T-cell (primary cell): ENCODE measurements around the gene CLIC3. TPM values are rescaled to one million over a fixed set of nuclear protein-coding genes. Genes with fewer than 3 reads are reported as not detected.
"Not testable (repeated sequence)": the region's sequence is repeated elsewhere in the genome, so short reads cannot be mapped to it uniquely, and the experiment has no call there.

Experiments used
- ATAC-seq, 4 experiments: fragments of 200-7000 bp in 3 of 4; fragments of 150-1000 bp in 1 of 4; cut with Tn5 transposase; replicated peaks in 1 of 4; 1 replicate in 3 of 4; 2 replicates in 1 of 4; pipeline ENCODE4 v1.10.0; 2021; ENCODE audit warnings: moderate library complexity in 3 of 4, mild to moderate bottlenecking in 2 of 4, moderate number of reproducible peaks in 1 of 4
- CTCF ChIA-PET, 2 donors: fragments of 300-600 bp; sonication (Branson Sonifier 250); formaldehyde crosslinking; loops; one replicate each; lab custom pipeline; 2022; ENCODE audit warnings: antibody characterized with exemption in 2 of 2; lab: Charles Lee
- POLR2A ChIA-PET, 2 donors: fragments of 300-600 bp; sonication (Branson Sonifier 250); formaldehyde crosslinking; loops; one replicate each; lab custom pipeline; 2022; ENCODE audit warnings: antibody characterized with exemption in 2 of 2; lab: Charles Lee
- DNase-seq, 35 experiments: peaks; one replicate each; pipeline versions ENCODE4 v3.0.0 to v3.0.0-alpha.2; 2013 to 2023
- H3K27ac ChIP-seq: one replicate; pipeline ENCODE4 v1.5.1; 2013; ENCODE audit warnings: low read length
- H3K27me3 ChIP-seq, 2 experiments: replicated peaks in 1 of 2; 1 replicate in 1 of 2; 2 replicates in 1 of 2; pipeline versions ENCODE4 v1.6.1 to v1.7.0; 2013; ENCODE audit warnings: low read length in 1 of 2, mixed read lengths in 1 of 2; ENCODE audit not compliant: control insufficient read depth in 2 of 2, insufficient read depth in 2 of 2; ENCODE audit errors: extremely low read depth in 1 of 2
- H3K36me3 ChIP-seq, 2 donors: 1 replicate in 1 of 2; 2 replicates in 1 of 2; pipeline versions ENCODE4 v1.6.1 to v1.7.0; 2013; ENCODE audit warnings: low read length in 1 of 2; ENCODE audit not compliant: control insufficient read depth in 2 of 2, insufficient read depth in 1 of 2; ENCODE audit errors: extremely low read depth in 1 of 2
- H3K4me1 ChIP-seq, 2 experiments: 1 replicate in 1 of 2; 2 replicates in 1 of 2; pipeline versions ENCODE4 v1.6.1 to v1.7.0; 2013; ENCODE audit warnings: low read length in 2 of 2, mixed read lengths in 1 of 2; ENCODE audit not compliant: insufficient read depth in 2 of 2, control insufficient read depth in 1 of 2; ENCODE audit errors: extremely low read depth in 1 of 2
- H3K4me3 ChIP-seq, 2 donors: 1 replicate in 1 of 2; 2 replicates in 1 of 2; pipeline versions ENCODE4 v1.5.1 to v1.7.0; 2013; ENCODE audit warnings: mild to moderate bottlenecking in 2 of 2, low read length in 1 of 2, moderate library complexity in 1 of 2; ENCODE audit not compliant: control insufficient read depth in 1 of 2; ENCODE audit errors: extremely low read depth in 1 of 2
- H3K9me3 ChIP-seq: 2 replicates; pipeline ENCODE4 v1.7.0; 2013
- H3K27ac Mint-ChIP-seq, 2 donors: one replicate each; pipeline ENCODE4 v1.8.0; 2020 to 2021; ENCODE audit warnings: mild to moderate bottlenecking in 2 of 2, mixed read lengths in 2 of 2
- H3K27me3 Mint-ChIP-seq, 2 donors: one replicate each; pipeline ENCODE4 v1.8.0; 2021 to 2022; ENCODE audit warnings: mixed read lengths in 2 of 2
- H3K36me3 Mint-ChIP-seq: one replicate; pipeline ENCODE4 v1.8.0; 2021; ENCODE audit warnings: mixed read lengths
- H3K4me1 Mint-ChIP-seq, 3 donors: one replicate each; pipeline ENCODE4 v1.8.0; 2020 to 2022; ENCODE audit warnings: mixed read lengths in 3 of 3, mild to moderate bottlenecking in 1 of 3
- H3K4me3 Mint-ChIP-seq, 3 donors: one replicate each; pipeline ENCODE4 v1.8.0; 2020 to 2022; ENCODE audit warnings: mild to moderate bottlenecking in 3 of 3, mixed read lengths in 3 of 3, moderate library complexity in 3 of 3
- H3K9me3 Mint-ChIP-seq, 3 donors: one replicate each; pipeline ENCODE4 v1.8.0; 2020 to 2022; ENCODE audit warnings: mixed read lengths in 3 of 3
- WGBS: methylation state at CpG from one replicate; pipeline ENCODE4 v1.1.5; 2013; ENCODE audit warnings: missing lambda C conversion rate; ENCODE audit not compliant: insufficient coverage; 5-methylcytosine and 5-hydroxymethylcytosine counted together
- total RNA-seq, 35 experiments: library from RNA in 6 of 35; stranded (reverse) in 6 of 35; fragments of 120-200 nt in 1 of 35; gene quantifications; one replicate each; pipeline versions ENCODE4 v1.2.1 to v1.2.4 and lab custom pipeline; 2013 to 2026

CLIC3 gene
- total RNA-seq, 5 donors from 2014 or later (not counting 1 experiment from before 2014, with no cell fraction given), result 5.4 to 24.7 (median 8.0) TPM

DNA sequence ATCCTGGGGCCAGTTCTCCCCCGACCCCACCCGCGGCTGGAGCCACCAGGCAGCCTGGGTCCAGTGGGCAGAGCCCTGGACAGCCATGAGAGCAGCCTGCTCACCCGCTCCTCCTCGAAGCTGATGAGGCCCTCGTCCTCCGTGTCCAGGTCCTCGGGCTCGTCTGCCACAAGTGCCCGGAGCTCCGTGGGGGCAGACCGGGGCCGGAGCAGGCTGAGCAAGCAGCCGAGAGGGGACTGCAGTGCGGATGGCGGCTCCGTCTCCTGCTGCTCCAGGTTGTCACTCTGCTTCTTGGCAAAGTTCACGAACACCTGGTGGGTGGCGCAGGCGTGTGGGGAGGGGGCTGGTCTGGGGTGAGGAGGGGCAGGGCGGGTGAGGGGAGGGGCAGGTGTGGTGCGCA lies 11.9 kb upstream of the CLIC3 start:
- H3K36me3 Mint-ChIP-seq, result peaks cover 6% of the 10 kb centered on the region
- Histone ChIP-seq H3K27ac (no peak overlapping the region), H3K27me3 (no peaks in the 10 kb centered on the region), H3K4me1 (peaks cover 0 to 17% of the 10 kb centered on the region in 2 experiments), H3K36me3 (peaks cover 0 to 20% of the 10 kb centered on the region in 2 donors), H3K4me3 (no peak overlapping the region), H3K9me3 (no peaks in the 10 kb centered on the region)
- ChIA-PET CTCF (no interaction called here), POLR2A (no interaction called here)
- H3K27ac Mint-ChIP-seq, result no peak overlapping the region
- H3K9me3 Mint-ChIP-seq, result no peaks in the 10 kb centered on the region
- ATAC-seq (no peak), DNase-seq (no peak)
- no peaks in the 10 kb centered on the region for H3K27me3 Mint-ChIP-seq
- H3K4me1 Mint-ChIP-seq, result peaks cover 0 to 6% (median 6%) of the 10 kb centered on the region in 3 donors
- no peak overlapping the region for H3K4me3 Mint-ChIP-seq
- WGBS, result 83% methylated on average over 20 of the region's 22 CpGs

DNA sequence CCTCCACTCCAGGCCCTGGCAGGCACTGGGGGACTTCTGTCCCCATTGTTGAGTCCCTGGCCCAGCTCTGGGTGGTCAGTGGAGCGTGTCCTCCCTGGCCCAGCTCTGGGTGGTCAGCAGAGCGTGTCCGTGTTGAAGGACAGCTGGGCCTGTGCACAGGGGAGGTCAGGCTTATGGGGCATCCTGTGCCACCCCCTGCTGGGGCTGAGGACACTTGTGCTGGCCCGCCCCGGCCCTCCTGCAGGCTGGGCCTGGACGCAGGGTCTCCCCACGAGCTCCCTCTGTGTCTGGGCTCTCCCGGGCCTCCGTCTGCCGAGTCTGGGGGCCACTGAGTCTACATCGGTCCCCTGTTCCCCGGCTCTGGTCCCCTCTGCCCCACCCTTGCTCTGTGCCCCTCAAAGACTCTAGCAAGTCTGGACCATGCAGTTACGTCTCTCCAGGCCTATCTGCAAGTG lies 11.5 kb upstream of the CLIC3 start:
- peaks cover 0 to 6% (median 6%) of the 10 kb centered on the region in 3 donors for H3K4me1 Mint-ChIP-seq
- H3K36me3 Mint-ChIP-seq, result peaks cover 6% of the 10 kb centered on the region
- Histone ChIP-seq H3K27ac (no peak overlapping the region), H3K4me3 (no peak overlapping the region), H3K9me3 (no peaks in the 10 kb centered on the region), H3K36me3 (peaks cover 0 to 20% of the 10 kb centered on the region in 2 donors), H3K4me1 (peaks cover 0 to 17% of the 10 kb centered on the region in 2 experiments), H3K27me3 (no peaks in the 10 kb centered on the region)
- ChIA-PET POLR2A (interaction anchor here in 1 of 2 donors (0.6 kb wide), 1 partner anchor 42 kb away, joined by 3 read pairs; no protein-coding TSS in a partner anchor), CTCF (no interaction called here)
- ATAC-seq, result no peak
- no peak for DNase-seq
- 86% methylated on average over 13 of the region's 13 CpGs for WGBS
- H3K27ac Mint-ChIP-seq, result no peak overlapping the region
- no peak overlapping the region for H3K4me3 Mint-ChIP-seq
- no peaks in the 10 kb centered on the region for H3K9me3 Mint-ChIP-seq
- H3K27me3 Mint-ChIP-seq, result no peaks in the 10 kb centered on the region

DNA sequence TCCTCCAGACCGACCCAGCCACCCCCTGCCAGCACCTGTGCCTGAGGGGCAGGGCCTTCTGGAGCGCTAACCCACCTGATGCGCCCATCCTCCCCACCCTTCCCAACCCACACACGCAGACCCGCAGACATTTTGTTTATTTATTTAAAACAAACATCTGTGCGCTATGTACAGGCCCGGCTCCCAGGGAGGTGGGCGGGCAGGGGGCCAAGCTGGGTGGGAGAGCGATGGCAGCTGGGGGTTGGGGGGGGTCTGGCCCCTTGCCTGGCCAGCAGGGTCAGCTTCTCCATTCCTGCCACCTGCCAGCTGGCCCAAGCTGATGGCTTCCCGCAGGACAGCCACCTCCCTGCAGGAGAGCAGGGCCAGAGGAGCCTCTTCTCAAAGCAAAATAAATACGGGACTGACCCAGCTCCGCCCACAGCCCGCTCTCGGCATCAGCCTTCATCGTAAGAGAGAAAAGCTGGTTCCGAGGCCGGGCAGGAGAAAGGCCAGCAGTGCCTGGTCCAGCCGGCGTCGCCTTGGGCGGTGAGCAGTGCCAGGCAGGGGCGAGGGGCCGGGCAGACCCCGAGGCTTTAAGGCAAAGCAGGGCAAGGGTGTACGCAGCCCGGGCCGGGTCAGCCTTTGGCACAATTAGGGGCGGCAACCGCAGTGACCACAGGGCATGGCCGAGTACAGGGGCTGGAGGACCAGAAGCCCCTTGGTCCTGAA lies 10.9 kb upstream of the CLIC3 start:
- H3K36me3 ChIP-seq, result peaks cover 0 to 16% of the 10 kb centered on the region in 2 donors
- Mint-ChIP-seq H3K4me1 (peaks cover 0 to 6% (median 6%) of the 10 kb centered on the region in 3 donors), H3K36me3 (peaks cover 3% of the 10 kb centered on the region), H3K27ac (no peak overlapping the region), H3K4me3 (no peak overlapping the region), H3K9me3 (no peaks in the 10 kb centered on the region), H3K27me3 (no peaks in the 10 kb centered on the region)
- H3K9me3 ChIP-seq, result no peaks in the 10 kb centered on the region
- peaks cover 0 to under 1% of the 10 kb centered on the region in 2 experiments for H3K27me3 ChIP-seq
- ChIA-PET CTCF (no interaction called here), POLR2A (interaction anchor here in 1 of 2 donors (0.6 kb wide), 1 partner anchor 41 kb away, joined by 3 read pairs; no protein-coding TSS in a partner anchor)
- no peak overlapping the region for H3K4me3 ChIP-seq
- peaks cover 0 to 17% of the 10 kb centered on the region in 2 experiments for H3K4me1 ChIP-seq
- no peak overlapping the region for H3K27ac ChIP-seq
- ATAC-seq (no peak), DNase-seq (no peak)
- WGBS, result 91% methylated on average over 20 of the region's 30 CpGs

DNA sequence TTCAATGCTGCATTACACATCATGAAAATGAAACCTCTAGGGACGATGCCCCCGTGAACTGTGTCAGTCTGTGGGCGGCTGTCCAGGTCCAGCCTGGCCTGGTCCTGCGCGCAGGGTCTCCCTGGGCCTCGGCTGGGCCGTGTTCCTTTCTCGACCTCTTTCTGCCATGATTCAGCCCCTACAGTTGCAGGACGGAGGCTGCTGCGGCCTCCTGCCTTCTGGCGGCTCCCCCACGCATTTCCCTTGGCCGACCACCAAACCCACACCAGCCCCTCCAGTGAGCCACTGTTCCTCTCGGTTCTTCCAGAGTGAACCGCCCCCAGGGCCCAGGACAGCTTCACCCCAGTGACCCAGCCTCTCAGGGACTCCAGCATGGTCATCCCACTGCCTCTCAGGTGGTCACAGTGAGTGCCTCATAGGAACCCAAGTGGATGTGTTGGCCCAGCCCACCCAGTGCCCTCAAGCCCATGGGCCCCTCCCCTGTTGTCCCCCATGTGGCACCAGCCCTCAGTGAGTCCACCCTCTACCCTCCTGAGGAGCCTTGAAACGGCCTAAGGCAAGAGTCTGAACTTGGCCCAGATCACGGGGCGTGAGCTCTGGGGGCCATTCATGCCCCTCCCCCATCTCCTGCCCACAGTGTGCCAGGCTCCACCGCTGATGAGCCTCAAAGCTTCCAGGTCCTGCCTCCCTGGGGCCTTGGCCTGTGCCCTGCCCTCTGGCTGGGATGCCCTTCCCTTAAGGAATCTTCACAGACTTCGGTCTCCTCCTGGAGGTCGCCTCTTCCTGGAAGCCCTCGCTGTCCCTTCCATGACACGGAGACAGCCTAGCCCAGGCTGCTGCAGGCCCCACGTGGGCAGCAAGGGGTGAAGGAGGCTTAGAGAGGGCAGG lies 10.0 kb upstream of the CLIC3 start:
- no peak for DNase-seq
- Mint-ChIP-seq H3K4me3 (no peak overlapping the region), H3K4me1 (peaks cover 0 to 6% (median 6%) of the 10 kb centered on the region in 3 donors), H3K27me3 (no peaks in the 10 kb centered on the region), H3K9me3 (no peaks in the 10 kb centered on the region), H3K36me3 (no peaks in the 10 kb centered on the region), H3K27ac (peak overlapping the region in 1 of 2 donors; percentile 34)
- ATAC-seq, result no peak
- POLR2A ChIA-PET, result no interaction called here
- Histone ChIP-seq H3K9me3 (no peaks in the 10 kb centered on the region), H3K4me3 (no peak overlapping the region), H3K27me3 (peaks cover 0 to 5% of the 10 kb centered on the region in 2 experiments), H3K27ac (no peak overlapping the region), H3K36me3 (peaks cover 0 to 12% of the 10 kb centered on the region in 2 donors), H3K4me1 (peaks cover 0 to 19% of the 10 kb centered on the region in 2 experiments)
- WGBS, result 52% methylated on average over 23 of the region's 24 CpGs
- CTCF ChIA-PET, result no interaction called here

DNA sequence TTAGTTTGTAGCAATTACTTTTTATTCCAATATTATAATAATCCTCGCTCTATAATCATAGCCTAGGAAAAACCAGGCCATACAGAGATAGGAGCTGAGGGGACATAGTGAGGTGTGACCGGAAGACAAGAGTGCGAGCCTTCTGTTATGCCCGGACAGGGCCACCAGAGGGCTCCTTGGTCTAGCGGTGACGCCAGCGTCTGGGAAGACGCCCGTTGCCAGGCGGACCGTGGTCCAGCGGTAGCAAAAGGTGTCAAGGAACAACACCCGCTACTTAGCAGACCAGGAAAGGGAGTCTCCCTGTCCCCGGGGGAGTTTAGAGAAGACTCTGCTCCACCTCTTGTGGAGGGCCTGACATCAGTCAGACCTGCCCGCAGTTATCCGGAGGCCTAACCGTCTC lies 7.9 kb upstream of the CLIC3 start:
- H3K4me3 ChIP-seq, CTCF ChIA-PET, H3K36me3 ChIP-seq, H3K27ac Mint-ChIP-seq, H3K9me3 Mint-ChIP-seq, ATAC-seq, H3K27me3 Mint-ChIP-seq, H3K27ac ChIP-seq, H3K36me3 Mint-ChIP-seq, H3K27me3 ChIP-seq, H3K9me3 ChIP-seq, H3K4me3 Mint-ChIP-seq, POLR2A ChIA-PET: not testable (repeated sequence)
- DNase-seq, result peak in 1 of 35 experiments; percentile 13
- H3K4me1 ChIP-seq, result peaks cover 0 to 36% of the 10 kb centered on the region in 2 experiments
- H3K4me1 Mint-ChIP-seq, result peaks cover 6 to 16% (median 9%) of the 10 kb centered on the region in 3 donors
- WGBS, result 48% methylated on average over 3 of the region's 17 CpGs

DNA sequence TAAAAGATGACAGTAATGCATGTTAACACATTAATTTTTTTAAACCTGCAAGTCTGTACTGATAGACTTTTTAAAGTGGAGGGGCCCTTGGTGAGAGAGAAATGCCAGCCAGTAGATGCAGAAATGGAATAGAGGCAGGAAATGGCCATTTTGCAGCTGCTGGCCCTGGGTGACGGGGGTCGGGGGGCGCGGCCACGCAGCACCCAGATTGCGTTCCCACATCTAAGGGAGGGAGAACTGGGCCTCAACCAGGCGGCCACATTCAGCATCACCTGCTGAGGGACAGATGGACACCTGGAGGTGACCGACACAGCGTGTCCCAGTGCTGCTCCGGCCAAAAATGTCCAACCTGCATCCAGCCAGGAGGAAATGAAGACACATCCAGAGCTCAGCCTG lies 6.3 kb upstream of the CLIC3 start:
- H3K4me3 Mint-ChIP-seq, result no peak overlapping the region
- CTCF ChIA-PET, result no interaction called here
- peaks cover 0 to 4% of the 10 kb centered on the region in 2 donors for H3K27me3 Mint-ChIP-seq
- no peak for DNase-seq
- POLR2A ChIA-PET, result no interaction called here
- no peak overlapping the region for H3K27ac Mint-ChIP-seq
- H3K4me1 Mint-ChIP-seq, result peaks cover 14 to 29% (median 24%) of the 10 kb centered on the region in 3 donors
- H3K27ac ChIP-seq, result no peak overlapping the region
- no peaks in the 10 kb centered on the region for H3K36me3 ChIP-seq
- no peak overlapping the region for H3K4me3 ChIP-seq
- no peaks in the 10 kb centered on the region for H3K9me3 ChIP-seq
- no peak for ATAC-seq
- peaks cover 0 to 15% of the 10 kb centered on the region in 2 experiments for H3K27me3 ChIP-seq
- no peaks in the 10 kb centered on the region for H3K36me3 Mint-ChIP-seq
- H3K9me3 Mint-ChIP-seq, result no peaks in the 10 kb centered on the region
- peaks cover 1 to 52% of the 10 kb centered on the region in 2 experiments for H3K4me1 ChIP-seq
- 88% methylated on average over 10 of the region's 10 CpGs for WGBS
